ENCODE measurements around the gene DDX10. TPM values are rescaled to one million over a fixed set of nuclear protein-coding genes. Genes with fewer than 3 reads are reported as not detected.
A peak's percentile ranks its signal among the peaks of the same experiment; 100 is the strongest.
"Not testable (repeated sequence)": the region's sequence is repeated elsewhere in the genome, so short reads cannot be mapped to it uniquely, and the experiment has no call there.

DDX10 gene
- total RNA-seq, 2 donors from 2014 or later, result 8.0 to 28.2 TPM

DNA sequence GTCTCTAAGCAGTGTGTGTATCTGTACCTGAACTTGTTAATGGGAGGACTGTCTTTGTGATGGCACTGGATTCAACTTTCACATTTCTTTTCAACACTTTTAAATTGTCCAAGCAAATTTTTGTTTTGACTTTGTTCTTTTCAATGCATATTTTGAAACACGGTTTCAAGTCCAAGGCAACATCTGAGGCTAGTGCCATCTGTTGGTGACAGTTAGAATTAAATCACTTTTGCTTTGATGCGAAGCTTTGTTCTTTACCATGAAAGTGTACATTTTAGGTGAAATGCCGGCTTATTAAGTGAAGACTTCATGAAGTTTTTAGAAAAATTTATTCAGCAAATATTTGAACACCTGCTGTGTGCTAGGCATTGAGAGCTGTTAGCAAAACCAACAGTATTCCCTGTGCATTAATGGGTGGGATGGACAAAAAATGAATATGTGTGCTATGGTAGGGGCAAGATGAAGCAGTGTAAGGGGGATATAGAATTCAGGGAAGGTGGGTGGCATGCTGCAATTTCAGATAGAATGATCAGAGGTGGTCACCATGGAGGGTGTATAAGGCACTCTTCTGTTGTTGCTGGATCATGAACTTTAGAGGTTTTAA is 70.2 kb downstream of the DDX10 start:
- TF ChIP-seq, protein P1, sequence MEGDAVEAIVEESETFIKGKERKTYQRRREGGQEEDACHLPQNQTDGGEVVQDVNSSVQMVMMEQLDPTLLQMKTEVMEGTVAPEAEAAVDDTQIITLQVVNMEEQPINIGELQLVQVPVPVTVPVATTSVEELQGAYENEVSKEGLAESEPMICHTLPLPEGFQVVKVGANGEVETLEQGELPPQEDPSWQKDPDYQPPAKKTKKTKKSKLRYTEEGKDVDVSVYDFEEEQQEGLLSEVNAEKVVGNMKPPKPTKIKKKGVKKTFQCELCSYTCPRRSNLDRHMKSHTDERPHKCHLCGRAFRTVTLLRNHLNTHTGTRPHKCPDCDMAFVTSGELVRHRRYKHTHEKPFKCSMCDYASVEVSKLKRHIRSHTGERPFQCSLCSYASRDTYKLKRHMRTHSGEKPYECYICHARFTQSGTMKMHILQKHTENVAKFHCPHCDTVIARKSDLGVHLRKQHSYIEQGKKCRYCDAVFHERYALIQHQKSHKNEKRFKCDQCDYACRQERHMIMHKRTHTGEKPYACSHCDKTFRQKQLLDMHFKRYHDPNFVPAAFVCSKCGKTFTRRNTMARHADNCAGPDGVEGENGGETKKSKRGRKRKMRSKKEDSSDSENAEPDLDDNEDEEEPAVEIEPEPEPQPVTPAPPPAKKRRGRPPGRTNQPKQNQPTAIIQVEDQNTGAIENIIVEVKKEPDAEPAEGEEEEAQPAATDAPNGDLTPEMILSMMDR (IDR thresholded peaks at IDR 0.05), result peak; percentile 23
- H3K27ac ChIP-seq, result no peak overlapping the region
- H3K9me3 ChIP-seq, result no peaks in the 10 kb centered on the region
- no peak overlapping the region for H3K4me3 ChIP-seq
- no peaks in the 10 kb centered on the region for H3K36me3 ChIP-seq
- peaks cover 10 to 13% of the 10 kb centered on the region in 2 donors for H3K4me1 ChIP-seq (ENCODE audit: control insufficient read depth in 1 of 2, low read depth in 2 of 2)
- DNase-seq (ENCODE audit: low spot score), result no peak
- no peaks in the 10 kb centered on the region for H3K27me3 ChIP-seq (replicated peaks; ENCODE audit: insufficient read depth)
- no peak for ATAC-seq (ENCODE audit: insufficient number of reproducible peaks, low FRiP score, low read depth)

GRCh38 chr11:108740132-108740531 is 75.3 kb downstream of the DDX10 start:
- H3K4me1 ChIP-seq (ENCODE audit: control insufficient read depth in 1 of 2, low read depth in 2 of 2), result peaks cover 6 to 13% of the 10 kb centered on the region in 2 donors
- ATAC-seq (ENCODE audit: insufficient number of reproducible peaks, low FRiP score, low read depth); H3K36me3 ChIP-seq; H3K4me3 ChIP-seq; H3K27ac ChIP-seq; DNase-seq (ENCODE audit: low spot score); H3K9me3 ChIP-seq; H3K27me3 ChIP-seq (replicated peaks; ENCODE audit: insufficient read depth): not testable (repeated sequence)

GRCh38 chr11:108743851-108744250 is 79.0 kb downstream of the DDX10 start:
- no peak for ATAC-seq (ENCODE audit: insufficient number of reproducible peaks, low FRiP score, low read depth)

GRCh38 chr11:108748968-108749367 is 84.1 kb downstream of the DDX10 start:
- TF ChIP-seq, protein P1 (IDR thresholded peaks at IDR 0.05), result no peak
- ATAC-seq (ENCODE audit: insufficient number of reproducible peaks, low FRiP score, low read depth) (no peak), DNase-seq (ENCODE audit: low spot score) (no peak)
- Histone ChIP-seq H3K36me3 (no peaks in the 10 kb centered on the region), H3K27me3 (replicated peaks; ENCODE audit: insufficient read depth) (no peaks in the 10 kb centered on the region), H3K27ac (no peak overlapping the region), H3K4me3 (no peak overlapping the region), H3K4me1 (ENCODE audit: control insufficient read depth in 1 of 2, low read depth in 2 of 2) (peaks cover 2 to 7% of the 10 kb centered on the region in 2 donors), H3K9me3 (no peaks in the 10 kb centered on the region)

More at GRCh38 chr11:108743851-108744250, 79.0 kb downstream of the DDX10 start:
- Histone ChIP-seq H3K4me3 (no peak overlapping the region), H3K4me1 (ENCODE audit: control insufficient read depth in 1 of 2, low read depth in 2 of 2) (peaks cover 6 to 13% of the 10 kb centered on the region in 2 donors), H3K27me3 (replicated peaks; ENCODE audit: insufficient read depth) (no peaks in the 10 kb centered on the region), H3K36me3 (no peaks in the 10 kb centered on the region), H3K27ac (no peak overlapping the region), H3K9me3 (no peaks in the 10 kb centered on the region)
- no peak for DNase-seq (ENCODE audit: low spot score)
- TF ChIP-seq, protein P1 (IDR thresholded peaks at IDR 0.05), result no peak

DNA sequence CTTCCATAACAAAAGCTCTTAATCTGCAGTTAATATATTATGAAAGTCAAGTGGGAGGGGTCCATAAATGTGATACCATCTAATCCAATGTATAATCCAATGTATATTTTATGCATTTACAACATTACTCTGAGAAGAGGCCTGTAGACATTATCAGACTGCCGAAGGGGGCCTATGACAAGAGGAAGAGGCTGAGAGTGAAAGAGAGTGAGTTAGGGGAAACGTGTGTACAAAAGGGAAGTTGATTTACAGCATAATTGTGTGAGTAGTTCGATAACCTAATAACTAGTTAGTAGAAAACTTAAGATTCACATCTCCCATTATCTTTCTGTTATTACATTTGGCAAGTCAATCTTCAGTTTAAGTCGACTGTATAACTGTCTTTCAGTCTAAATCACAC is 86.6 kb downstream of the DDX10 start:
- TF ChIP-seq, protein P1 (IDR thresholded peaks at IDR 0.05), result no peak
- H3K27me3 ChIP-seq (replicated peaks; ENCODE audit: insufficient read depth), result no peaks in the 10 kb centered on the region
- peaks cover 8 to 16% of the 10 kb centered on the region in 2 donors for H3K4me1 ChIP-seq (ENCODE audit: control insufficient read depth in 1 of 2, low read depth in 2 of 2)
- H3K36me3 ChIP-seq, result no peaks in the 10 kb centered on the region
- no peak overlapping the region for H3K27ac ChIP-seq
- DNase-seq (ENCODE audit: low spot score) (no peak), ATAC-seq (ENCODE audit: insufficient number of reproducible peaks, low FRiP score, low read depth) (no peak)
- no peaks in the 10 kb centered on the region for H3K9me3 ChIP-seq
- no peak overlapping the region for H3K4me3 ChIP-seq

- no peak for DNase-seq (ENCODE audit: low spot score)
- no peak for ATAC-seq (ENCODE audit: insufficient number of reproducible peaks, low FRiP score, low read depth)
- H3K36me3 ChIP-seq, result no peaks in the 10 kb centered on the region
- H3K27me3 ChIP-seq (replicated peaks; ENCODE audit: insufficient read depth), result no peaks in the 10 kb centered on the region
- H3K9me3 ChIP-seq, result no peaks in the 10 kb centered on the region
- H3K4me1 ChIP-seq (ENCODE audit: control insufficient read depth in 1 of 2, low read depth in 2 of 2), result peaks cover 8 to 16% of the 10 kb centered on the region in 2 donors
- no peak overlapping the region for H3K27ac ChIP-seq
- TF ChIP-seq, protein P1 (IDR thresholded peaks at IDR 0.05), result no peak
- no peak overlapping the region for H3K4me3 ChIP-seq
Measured at GRCh38 chr11:108752297-108752751, 87.5 kb downstream of the DDX10 start.
